GM18520 (cell line): ENCODE results near the gene AK5.

Source experiments
- ATAC-seq: cut with Tn5 transposase; IDR thresholded peaks from one replicate; pipeline ENCODE4 v1.9.1; 2021; ENCODE audit not compliant: unreplicated experiment

AK5 gene

GRCh38 chr1:77350012-77350770, 68.4 kb downstream of the AK5 start:
- ATAC-seq: no peak

- no peak for ATAC-seq
These were observed 72.7 kb downstream of the AK5 start for GRCh38 chr1:77354536-77354935.

DNA sequence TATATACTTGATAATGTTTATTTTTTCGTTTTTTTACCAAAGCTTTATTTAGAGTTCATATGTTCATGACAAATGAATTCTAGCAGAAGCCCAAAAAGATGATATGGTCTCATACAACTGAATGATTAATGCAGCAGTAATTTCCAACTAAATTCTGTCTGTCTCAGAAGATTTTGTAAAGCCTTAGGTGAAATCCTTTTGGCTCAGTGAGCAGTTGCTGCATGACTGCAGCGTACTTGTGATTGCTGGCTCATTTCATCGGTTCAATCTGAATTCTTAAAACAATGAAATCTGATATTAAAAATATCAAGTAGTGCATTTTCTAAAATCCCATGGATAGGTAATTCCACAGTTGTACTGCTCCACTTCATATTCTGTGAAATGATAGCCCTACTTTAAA, 73.2 kb downstream of the AK5 start:
- ATAC-seq: no peak

DNA sequence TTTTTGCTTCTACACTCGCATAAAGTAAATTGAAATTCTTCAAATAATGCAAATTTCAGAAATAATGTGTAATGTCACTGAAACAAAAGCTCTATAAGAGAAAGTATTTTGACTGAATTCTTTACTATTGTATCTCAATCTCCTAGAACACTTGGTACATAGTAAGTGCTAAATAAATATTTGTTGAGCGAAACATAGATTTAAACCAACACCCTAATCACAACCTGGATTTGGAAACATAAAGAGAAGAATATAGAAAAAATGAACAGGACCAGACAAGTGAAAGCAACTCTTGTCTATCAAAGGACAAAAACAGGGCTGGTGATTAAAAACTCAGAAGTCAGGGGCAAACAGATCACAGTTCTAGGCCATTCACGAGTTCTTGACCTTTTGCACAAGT, 74.3 kb downstream of the AK5 start:
- ATAC-seq: no peak

- ATAC-seq: no peak
These were observed 78.4 kb downstream of the AK5 start for GRCh38 chr1:77360256-77360655.

DNA sequence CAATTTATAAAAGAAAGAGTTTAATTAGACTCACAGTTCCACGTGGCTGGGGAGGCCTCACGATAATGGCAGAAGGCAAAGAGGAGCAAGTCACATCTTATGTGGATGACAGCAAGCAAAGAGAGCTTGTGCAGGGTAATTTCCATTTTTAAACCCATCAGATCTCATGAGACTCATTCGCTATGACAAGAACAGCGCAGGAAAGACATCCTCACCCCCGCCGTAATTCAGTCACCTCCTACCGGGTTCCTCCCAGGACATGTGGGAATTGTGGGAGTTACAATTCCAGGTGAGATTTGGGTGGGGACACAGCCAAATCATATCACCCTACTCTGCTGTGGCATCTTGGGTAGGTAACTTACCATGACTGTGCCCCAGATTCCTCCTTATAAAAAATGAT, 79.8 kb downstream of the AK5 start:
- no peak for ATAC-seq

DNA sequence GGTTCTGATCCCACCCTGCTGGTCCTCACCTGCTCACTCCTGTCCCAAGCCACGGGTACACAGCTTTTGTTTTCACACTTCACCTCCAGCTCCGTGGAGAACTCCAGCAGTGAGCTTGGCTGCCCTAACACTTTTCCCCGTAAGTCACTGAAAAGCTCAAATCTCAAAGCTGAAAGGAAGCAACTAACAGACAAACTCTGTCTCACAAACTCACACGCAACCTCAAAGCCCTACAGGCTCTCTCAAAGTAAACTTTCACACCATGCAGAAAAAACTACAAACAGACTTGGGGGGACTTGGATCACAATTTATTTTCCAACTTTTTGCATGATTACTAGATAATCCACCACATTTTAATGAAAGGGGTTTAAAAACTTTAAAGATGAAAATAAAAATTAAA, 88.3 kb downstream of the AK5 start:
- no peak for ATAC-seq

DNA sequence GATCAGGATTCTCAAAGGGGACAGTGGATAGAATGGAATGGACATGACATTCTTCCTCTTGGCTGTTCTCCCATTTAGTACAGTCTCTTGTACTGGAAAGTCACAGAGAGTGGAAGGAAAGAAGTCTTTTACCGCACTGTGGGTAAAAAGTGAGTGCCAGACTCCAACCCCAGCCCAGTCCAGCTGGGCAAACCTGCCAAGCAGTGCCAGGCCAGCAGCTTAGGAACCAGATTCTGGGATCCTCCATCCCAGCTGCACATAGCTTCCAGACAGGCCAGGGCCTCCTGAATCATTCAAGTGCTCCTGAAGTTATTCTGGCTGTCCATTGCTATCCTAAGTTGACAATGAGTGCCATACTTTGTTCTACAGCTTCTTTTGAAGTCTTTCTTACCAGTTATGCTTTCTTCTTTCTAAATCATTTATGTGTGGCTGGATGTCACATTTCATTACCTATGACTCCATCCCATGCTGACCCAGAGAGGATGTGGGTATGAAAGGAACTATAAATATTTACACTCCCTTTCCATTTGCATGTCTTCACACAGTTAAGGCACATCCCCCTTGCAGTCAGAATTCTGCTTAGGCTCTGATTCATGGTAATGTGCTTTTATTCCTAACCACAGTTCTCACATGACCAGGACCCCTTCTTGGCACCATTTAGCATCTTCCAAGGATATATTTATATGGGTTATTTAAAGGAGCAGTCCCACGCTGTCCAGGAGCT, 88.9 kb downstream of the AK5 start:
- no peak for ATAC-seq

DNA sequence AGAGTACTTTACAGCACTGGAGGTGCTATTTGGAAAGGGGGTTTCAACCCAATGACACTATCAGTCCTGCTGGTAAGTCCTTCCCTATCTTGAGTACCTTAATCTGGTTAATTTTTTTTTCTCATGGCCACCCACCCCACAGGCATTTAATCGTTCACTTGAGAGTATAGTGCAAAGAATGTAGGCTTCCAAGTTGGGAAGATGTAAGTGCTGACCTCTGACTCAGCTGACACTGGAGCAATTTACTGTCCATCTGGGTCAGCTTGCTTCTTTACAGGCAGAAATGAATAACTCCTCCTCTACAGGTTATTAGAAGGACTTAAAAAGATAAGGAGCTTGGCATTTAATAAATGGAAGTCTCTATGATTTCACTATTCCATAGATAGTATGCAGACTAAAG, 89.6 kb downstream of the AK5 start:
- no peak for ATAC-seq

- no peak for ATAC-seq
These were observed 91.9 kb downstream of the AK5 start for GRCh38 chr1:77373702-77374101.

DNA sequence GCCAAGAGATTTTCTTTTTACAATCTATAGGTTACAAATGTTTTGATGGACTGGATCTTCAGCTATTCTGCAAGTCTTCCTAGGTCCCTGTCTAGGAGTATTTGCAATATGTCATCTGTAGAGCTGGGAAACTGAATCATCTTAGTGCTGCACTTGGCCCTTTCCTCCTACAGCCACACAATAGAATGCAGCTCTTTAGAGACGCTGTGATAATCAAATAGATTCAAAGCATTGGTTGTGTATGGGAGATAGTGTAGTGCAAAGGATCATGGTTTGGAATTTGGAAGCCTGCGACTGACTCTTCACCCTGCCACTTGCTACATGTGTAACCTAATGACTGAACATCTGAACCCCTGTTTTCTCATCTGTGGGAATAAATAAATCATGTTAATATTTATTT, 93.7 kb downstream of the AK5 start:
- no peak for ATAC-seq

- no peak for ATAC-seq
These were observed 94.2 kb downstream of the AK5 start for GRCh38 chr1:77375990-77376389.

- no peak for ATAC-seq
These were observed 97.1 kb downstream of the AK5 start for GRCh38 chr1:77378723-77379535.

GRCh38 chr1:77382366-77382765, 100.5 kb downstream of the AK5 start:
- no peak for ATAC-seq

GRCh38 chr1:77383236-77383635, 101.4 kb downstream of the AK5 start:
- no peak for ATAC-seq

GRCh38 chr1:77385551-77385950, 103.7 kb downstream of the AK5 start:
- ATAC-seq: no peak

GRCh38 chr1:77386276-77386675, 104.5 kb downstream of the AK5 start:
- no peak for ATAC-seq

- ATAC-seq: no peak
These were observed 105.7 kb downstream of the AK5 start for GRCh38 chr1:77387553-77387952.

DNA sequence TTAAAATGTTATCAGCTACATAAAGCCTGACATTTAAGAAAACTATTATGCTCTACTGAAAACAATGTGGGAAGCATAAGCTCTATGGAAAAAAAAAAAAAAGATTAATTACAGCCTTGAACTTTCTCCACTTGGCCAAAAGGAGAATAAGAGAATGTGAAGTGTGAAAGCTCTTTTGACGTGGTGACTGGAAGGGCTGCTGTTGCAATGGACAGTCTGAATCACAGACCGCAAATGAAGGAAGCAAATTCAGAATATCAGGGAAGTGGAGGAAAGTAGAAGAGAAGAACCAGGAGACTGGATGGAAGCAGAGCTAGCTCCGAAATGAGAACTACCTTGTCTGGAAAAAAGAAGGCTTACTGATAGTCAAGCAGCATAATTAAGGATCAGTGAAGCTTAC, 106.8 kb downstream of the AK5 start:
- no peak for ATAC-seq

DNA sequence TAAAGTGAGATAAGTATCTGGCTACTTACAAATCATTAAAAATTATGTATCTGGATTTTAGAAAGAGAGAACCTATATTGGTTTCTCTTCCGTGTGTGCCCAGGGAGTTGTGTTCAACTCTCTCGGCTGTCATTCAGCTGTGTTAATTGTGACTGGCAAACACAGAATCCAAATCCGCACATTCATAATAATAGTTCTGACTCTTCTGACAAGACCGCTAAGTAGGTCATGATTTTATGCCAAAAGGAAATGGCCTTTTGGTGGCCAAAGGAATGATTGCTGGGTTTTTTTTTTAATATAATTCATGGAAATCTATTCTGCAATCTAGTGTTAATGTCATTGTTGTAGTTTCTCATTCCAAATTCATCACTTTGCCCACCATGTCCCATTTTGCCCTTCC, 110.7 kb downstream of the AK5 start:
- ATAC-seq: no peak

DNA sequence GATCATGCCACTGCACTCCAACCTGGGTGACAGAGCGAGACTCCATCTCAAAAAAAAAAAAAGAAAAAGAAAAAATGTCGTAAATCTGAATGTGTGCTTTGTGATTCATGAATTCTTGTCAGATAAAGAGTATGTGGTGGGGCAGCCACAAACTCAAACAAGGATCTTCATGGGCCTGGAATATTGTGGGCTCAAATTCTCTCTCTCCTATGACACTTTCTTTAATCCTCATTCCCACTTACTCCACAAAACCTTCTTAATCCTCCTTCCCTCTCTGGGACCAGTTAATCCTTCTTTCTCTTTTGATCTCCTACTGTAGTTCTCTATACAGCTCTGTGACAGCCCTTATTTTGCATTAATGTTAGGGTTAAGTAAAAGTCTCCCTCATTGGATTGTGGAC, 112.3 kb downstream of the AK5 start:
- no peak for ATAC-seq

GRCh38 chr1:77395051-77395450, 113.2 kb downstream of the AK5 start:
- ATAC-seq: no peak
